Activated CD4-positive, alpha-beta T cell treated with anti-CD3 and anti-CD28 coated beads, Interleukin-2, amount 50 U/mL, for 24 hours (primary cell): Measurements from ENCODE around the gene C19orf81.

Experiments used
- DNase-seq, 2 donors: peaks; one replicate each; pipeline ENCODE4 v3.0.0-alpha.2; 2020; ENCODE audit warnings: low read depth in 1 of 2, low spot score in 1 of 2

Gene C19orf81

DNA sequence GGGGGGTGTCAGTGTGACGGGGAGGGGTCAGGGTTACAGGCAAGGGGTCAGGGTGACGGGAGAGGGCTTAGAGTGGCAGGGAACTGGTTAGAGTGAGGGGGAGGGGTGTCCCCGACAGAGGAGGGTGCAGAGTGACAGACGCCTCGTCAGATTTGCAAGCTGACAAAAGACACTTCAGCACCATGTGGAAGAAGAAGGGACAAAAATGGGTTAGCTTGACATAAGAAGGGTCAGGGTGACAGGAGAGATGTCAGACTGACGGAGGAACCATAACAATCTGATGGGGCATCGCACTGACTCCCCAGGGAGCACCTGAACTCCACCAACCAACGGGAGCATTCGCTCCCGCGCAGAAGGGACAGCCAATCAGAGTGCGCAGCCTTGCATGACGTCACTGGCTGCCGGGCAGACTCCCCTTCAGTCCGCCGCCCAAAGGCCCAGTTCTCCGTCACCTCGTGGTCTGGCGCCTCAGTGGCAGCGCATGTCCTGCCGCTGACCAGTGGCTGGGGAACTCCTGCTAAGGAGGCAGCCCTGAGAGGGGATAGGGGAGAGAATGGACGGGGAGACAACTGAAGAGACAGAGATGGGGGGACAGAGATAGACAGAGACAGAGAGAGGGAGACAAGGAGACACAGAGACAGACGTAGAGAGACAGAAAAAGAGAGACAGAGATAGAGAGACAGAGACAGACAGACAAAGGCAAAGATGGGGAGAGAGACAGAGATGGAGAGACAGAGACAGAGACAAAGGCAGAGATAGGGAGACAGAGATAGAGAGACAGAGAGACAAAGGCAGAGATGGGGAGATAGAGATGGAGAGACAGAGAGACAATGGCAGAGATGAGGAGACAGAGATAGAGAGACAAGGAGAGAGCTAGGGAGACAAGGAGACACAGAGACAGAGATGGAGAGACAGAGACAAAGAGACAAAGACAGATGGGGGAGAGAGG lies 30.2 kb downstream of the C19orf81 start:
- peak; percentile 57 to 65 for DNase-seq

DNA sequence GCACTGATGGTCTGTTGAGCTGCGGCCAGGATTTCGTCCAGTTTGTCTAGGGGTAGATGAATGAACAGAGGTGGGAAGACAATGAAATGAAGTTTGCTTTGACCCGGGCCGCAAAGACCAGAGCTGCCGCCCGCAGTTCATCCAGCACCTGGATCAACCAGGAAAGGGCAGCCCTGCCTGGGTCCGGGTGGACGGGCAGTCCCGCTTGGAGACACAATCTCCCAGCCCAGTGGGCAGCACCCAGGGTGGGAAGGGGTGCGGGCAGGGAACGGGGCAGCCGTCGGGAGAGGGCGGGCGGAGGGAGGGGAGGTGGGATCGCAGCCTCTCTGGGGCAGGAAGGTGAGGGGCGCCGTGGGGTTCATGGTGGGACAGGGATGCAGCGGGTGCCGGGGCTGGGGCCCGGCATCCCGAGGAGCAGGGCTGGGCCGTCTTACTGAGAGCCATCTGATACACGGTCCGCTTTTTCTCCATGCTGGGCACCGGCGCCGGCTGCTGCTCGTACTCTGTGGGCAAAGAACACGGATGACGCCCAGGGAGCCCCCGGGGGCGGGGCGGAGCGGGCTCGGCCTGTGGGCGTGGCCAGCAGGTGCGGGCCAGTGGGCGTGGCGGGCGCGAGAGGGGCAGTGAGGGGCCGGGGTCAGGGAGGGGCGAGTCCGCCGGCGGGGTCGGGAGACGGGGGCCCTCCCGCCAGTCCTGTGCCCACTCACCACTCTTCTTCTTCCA lies 37.2 kb downstream of the C19orf81 start:
- DNase-seq, result no peak

DNA sequence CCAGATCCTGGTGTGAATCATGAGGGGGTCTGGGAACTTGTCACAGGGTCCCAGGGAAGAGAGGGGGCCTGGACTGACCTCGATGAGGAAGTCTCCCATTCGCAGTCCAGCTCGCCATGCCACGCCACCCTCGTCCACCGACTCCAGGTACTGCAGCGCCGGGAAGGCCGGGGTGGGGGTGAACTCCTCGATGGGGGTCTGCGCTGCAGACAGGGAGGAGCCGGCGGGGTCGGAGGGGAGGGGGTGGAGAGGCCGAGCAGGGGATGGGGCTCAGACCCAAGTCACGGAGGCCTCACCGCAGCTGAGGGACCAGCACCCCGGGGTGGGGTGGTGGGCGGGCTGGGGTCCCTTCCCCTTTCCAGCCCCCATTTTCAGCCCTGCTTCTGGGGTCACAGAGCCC lies 39.5 kb downstream of the C19orf81 start:
- DNase-seq, result no peak

DNA sequence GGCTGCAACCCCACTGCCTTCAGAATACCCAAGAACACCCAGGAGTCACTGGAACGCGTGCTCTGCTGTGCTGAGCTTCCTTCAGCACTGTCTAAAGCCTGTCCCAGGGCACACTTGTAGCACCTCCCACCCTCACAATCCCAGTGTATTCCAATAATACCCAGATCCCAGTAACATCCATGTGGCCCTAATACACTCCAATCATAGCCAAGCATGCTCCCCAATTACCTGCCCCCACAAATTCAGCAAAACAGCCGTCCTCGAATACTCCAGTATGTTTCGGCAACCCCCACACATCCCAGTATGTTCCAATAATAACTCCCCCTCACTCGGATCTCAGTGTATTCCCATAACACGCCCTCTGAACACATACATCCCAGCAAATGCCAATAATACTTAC lies 41.2 kb downstream of the C19orf81 start:
- no peak for DNase-seq

DNA sequence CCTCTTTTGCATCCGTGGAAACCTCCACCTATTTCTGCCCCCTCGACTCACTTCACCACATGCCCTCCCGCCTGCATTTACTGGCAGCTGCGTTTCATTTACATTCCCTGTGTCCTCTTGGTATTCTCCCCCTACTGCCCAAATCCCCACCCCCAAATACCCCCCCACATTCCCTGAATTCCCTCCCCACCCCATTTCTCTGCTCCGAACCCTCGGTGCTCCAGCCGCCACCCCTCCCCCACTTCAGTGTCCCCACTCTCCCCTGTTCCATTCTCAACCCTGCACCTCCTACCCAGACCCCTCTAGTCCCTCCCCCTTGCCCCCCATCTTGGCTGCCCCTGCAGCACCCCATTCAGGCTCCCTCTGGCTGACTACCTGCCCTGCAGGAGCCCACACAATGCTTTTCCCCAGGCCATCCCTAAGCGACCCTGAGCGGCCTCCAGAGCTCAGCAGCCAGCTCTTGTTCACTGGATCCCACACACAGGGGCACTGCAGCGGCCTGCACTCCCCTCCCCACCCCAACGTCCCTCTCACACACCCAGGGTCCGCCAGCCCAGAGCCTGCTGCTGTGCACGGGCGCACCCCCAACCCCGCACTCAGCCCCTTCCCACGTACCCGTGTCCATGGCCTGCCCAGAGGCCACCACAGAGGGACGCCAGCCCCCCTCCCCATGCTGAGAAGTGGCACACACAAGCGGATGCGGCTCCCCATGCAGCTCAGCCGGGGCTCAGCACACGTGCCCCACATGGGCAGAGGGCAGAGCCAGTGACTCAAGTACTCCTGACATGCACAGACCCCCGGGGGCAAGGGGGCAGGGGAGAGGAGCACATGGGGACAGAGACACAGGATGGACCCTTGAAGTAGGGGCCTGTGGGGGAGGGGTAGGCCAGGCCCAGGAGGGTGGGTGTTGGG lies 44.1 kb downstream of the C19orf81 start:
- no peak for DNase-seq

DNA sequence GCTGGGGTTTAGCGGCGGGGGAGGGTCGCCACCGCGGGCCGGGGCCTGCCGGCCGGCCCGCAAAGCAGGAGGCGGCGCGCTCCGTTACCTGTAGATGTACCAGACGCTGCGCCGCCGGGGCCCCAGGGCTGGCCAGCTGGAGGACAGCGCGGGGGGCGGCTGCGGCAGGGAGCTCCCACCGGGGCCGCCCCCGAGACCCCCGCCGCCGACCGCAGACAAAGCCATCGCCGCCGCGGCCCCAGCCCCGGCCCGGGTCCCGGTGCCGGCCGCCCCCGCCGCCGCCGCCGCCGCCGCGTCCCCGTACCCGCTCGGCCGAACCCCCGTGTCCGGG lies 45.5 kb downstream of the C19orf81 start:
- no peak for DNase-seq

DNA sequence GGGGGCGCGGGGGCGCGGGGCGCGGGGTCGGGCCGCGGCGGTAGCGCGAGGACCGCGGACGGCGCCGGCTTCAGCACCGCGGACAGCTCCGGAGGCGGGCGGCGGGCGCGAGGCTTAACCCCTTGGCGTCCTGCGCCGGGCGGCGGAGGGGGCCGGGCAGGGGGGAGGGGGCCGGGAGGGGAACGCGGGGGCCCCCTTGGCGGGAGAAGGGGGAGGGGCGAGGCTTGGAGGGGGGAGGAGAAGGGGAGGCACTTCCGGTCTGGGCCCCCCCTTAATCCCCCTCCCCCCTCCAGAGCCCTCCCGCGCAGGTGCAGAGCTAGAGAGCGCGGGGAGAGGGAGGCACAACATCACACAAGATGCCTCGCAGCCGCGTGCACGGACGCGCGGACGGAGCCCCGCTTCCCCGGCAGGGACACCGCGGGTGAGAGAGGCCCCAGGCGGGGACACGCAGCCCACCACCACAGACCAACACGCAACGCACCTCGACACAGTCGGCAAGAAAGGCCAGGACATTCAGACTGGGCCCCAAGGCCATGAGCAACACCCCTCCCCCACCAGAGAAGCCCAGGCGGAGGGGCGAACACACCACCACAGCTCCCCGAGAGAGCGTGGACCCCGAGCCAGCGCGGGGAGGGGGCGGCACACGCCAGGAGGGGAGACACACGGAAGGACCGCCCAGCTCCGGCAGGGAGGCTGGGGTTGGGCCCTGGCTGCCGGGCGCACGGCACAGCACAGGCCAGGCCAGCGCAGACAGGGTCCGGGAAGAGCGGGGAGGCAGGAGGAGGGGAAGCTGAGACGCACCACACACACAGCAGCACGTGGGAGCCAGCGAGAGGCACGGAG lies 46.2 kb downstream of the C19orf81 start:
- no peak for DNase-seq

DNA sequence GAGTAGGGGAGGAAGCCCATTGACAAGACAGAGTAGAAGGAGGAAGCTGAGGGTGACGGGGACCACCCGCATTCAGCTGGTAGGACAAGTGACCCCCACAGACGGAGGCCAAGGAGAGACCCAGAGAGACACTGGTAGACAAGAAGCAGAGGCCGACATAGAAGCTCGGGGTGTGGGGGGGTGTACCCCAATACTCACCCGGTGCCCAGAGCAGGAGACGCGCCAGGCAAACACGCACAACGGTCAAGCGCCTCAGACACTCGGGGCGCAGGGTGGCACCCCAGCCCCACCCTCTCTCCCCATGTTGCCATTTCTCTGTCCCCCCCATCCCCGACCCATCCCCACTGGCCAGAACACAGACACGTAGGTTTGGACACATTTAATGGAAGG lies 46.8 kb downstream of the C19orf81 start:
- DNase-seq, result no peak

DNA sequence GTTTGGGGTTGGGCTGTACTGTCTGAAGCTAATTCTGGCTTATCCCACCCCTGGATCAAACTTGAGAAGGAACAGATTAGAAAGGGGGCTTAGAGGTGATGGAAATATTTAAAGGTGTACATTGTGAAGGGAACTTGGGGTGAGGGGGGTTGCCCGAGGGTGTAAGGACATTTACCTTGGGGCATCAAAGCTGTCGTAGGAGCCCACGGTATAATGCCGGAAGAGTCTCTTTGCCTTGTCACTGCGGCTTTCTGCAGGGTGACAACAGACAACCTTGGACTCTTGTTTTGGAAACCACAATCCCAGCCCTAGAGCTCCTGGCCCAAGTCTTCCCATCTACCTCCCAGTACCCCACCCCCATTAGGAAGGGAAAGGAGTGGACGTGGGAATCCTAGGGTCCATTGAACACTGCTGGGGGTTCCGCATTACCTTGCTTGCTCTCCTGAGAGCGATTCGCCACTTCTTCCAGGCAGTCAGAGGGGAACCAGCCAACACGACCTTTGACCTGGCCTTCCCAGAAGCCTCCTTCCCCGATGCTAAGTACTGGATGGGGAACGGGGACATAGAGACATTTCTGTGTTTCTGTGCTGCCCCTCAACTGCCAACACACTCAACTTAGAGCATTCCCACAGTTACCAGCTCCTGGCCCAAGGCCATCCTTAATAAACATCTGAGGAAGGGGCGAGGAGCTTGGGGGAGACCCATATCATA lies 48.3 kb downstream of the C19orf81 start:
- DNase-seq, result no peak

DNA sequence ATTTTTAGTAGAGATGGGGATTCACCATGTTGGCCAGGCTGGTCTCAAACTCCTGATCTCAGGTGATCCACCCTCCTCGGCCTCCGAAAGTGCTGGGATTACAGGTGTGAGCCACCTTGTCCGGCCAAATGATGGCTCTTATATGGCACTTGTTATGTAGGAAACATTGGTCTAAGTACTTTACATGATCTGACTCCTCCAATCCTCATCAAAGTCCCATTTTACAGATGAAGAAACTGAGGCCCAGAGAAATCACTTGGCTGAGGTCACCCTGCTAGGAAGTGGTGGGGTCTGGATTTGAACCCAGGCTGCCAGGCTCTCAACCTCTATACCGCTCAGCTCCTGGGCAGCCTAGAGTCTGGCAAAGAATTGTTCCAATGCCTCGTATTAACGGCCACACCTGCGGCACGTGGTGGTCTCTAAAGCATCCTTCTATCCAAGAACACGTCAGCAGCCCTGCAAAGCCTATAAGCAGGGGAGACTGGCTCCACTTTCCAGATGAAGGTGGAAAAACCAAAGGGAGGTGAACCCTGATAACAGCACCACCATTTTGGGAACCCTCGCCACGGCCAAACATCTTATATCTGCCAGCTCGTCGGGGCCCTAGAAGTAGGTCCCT lies 52.2 kb downstream of the C19orf81 start:
- no peak for DNase-seq

DNA sequence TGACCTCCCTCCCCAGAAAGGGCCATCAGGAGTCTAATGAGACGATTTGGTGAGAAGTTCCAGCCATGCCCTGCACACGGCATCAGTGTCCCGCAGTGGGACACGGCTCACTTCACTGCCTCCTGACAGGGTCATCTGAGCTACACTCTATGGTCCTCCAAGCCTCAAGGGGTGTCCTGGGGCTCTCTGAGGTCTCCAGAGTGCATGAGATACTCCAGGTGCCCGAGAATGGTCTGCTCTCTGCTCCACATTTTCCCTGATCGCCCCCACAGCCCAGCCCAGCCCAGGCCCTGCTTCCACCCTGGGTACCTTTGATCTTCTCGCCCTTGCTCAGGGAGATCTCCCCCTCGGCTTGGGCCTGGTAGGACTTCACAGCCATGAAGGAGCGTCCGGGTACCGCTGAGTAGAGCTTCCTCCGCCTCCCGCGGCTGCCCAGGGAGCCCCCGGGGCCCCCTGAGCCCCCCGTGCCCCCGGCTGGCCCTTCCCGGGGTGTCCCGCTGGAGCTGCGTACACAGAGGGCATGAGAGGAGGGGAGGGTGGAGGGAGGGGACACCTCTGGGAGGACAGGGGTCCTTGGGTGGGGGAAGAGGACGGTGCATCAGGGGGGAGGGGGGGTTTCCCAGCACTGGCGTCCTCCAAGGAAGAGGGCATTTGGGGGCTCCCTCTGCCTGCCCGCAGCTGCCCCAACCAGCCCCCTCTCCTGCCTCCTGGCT lies 53.1 kb downstream of the C19orf81 start:
- DNase-seq, result no peak

DNA sequence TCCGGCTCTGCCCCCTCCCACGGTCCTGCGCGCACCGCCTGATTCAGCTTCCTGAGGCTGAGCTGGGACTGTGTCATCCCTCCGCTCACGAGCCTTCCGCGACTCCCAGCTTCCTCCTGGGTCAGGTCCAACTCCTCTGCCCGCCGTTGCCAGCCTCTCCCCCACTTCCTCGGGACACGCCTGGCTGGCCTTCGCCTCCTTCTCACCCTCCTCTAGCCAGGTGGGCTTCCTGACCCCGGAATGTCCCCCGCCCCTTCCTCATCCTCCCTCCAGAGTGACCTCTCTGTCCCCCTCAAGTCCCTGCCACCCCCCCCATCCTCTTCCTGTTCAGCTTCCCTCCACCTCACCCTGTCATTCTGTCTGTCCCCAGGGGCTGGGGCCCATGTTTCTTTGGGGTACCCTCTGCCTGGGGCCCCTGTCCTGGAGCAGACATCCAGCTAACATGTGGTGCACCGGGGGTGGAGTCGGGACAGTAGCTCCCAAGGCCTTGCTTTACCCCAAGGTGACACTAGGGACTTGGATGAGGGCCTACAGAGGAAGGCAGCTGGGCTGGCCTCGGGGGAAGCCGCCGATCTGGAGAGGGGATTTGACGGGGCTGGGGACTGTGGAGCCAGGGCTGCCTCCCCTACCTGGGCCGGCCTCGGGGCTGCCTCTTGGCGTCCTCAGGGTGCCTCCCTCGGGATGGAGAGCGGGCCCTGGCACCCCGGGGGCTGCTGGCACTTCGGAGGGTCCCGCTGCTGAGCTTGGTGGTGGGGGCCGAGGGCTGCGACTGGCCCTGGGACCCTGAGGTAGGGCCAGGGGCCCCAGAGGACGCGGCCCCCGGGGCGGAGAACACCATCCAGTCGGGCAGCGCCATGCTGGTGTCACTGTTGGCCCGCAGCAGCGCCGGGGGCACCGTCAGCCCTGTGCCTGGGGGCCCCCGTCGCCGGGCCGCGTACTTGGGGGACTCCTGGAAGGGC lies 53.9 kb downstream of the C19orf81 start:
- DNase-seq, result no peak

DNA sequence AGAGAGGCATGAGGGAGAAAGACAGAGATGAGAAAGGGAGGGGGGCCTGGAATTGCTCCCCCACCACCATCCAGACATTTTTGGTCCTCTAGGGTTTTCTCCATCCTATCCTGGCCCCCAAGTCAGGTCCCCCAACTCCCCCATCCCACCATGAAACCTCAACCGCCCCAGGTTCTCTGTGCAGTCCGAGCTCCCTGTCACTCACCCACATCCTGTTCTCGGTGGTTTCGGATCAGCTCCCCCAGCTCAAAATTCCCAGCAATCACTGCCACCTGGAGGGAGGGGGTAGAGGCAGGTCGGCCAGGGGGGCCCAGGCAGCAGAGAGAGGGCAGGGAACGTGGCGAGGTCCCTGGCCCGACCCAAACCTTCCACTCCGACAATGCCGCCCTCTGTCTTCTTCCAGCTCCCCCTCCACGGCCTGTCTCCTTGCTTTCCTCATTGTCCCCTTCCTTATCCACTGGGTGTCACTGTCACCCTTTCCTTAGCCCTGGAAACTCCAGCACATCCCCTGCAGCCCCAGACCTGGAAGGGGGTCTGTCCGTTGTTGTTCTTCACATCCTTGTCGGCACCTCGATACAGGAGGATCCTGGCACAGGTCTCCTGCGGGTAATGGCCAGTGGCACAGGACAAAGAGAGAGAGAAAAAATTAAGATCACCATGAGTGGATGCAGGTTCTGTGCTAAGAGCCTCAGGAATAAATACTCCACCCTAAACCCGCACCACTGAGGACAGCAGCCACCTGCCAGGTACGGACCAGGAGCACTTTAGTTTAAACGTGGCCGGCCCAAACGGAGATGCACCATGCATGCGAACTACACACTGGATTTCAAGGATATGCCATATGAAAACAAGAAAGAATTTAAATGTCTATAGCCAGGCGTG lies 54.9 kb downstream of the C19orf81 start:
- DNase-seq, result no peak

DNA sequence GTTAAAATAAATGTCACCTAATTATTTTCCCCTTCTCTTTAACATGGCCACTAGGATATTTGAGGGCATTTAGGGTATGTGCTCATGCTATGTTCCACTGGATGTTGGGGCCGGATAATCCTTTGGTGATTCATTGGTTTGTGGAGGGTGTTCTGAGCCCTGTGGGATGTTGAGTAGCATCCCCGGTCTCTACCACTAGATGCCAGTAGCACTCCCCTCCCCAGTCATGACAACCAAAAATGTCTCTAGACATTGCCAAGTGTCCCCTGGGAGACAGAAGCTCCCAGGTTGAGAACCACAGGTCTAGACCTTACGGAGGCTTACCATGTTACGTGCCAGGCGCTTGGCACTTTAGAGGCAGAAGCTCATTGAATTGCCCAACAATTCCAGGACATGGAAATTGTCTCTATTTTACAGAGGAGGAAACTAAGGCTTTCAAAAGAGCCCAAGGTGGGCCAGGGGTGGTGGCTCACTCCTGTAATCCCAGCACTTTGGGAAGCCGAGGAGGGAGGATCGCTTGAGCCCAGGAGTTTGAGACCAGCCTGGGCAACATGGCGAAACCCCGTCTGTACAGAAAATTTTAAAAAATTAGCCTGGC lies 56.3 kb downstream of the C19orf81 start:
- DNase-seq, result no peak

DNA sequence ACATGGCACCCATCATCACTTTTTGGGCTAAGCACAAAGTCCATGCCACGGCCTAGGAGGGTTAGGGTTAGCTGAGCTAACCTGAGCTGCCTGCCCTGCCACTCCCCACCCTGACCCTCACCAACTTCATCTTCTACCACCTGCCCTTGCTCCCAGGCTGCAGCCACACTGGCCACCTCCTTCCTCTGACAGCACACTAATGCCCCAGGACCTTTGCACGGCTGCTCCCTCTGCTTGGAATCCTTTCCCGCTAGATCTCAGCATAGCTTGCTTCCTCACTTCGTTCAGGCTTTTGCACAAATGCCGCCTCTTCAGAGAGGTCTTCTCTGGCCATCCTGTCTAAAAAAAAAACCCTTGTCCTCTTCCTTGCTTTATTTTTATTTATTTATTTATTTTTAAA lies 57.1 kb downstream of the C19orf81 start:
- no peak for DNase-seq

DNA sequence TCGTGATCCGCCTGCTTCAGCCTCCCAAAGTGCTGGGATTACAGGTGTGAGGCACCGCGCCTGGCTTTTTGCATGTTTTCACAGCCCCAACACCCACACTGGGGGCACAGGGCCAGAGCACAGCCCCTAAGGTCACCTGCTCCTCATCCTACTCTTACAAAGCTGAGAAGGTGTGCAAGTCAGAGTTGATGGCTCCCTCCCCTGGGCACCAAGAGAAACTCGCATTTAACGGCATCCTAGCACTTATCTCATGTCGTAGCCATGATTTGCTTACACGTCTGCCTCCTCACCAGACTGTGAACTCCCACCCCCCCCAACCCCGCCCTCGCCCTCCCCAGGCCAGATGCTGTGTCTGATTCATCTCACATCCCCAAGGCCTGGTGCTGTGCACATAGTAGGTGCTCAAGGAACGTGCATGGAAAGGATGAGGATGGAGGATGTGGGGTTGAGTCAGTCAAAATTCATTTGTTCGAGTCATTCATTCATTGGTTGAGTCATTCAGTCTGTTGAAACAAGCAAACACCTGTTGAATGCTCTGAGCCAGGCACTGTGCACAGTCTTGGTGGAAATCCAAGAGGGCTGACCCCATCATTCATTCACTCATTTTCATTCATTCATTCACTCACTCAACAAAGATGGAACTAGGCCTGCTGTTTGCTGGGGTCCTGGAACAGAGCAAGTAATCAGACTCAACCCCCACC lies 59.1 kb downstream of the C19orf81 start:
- DNase-seq, result no peak
